Endothelial cell (in vitro differentiated cells): ENCODE results near the gene NTSR2. TPM values are rescaled to one million over a fixed set of nuclear protein-coding genes. Genes with fewer than 3 reads are reported as not detected.

Source experiments
- DNase-seq: peaks from one replicate; pipeline ENCODE4 v3.0.0; 2021; ENCODE audit warnings: low spot score
- H3K27ac Mint-ChIP-seq: one replicate; pipeline ENCODE4 v1.8.0; 2021; ENCODE audit warnings: mixed read lengths, inconsistent platforms; ENCODE audit not compliant: unreplicated experiment
- H3K27me3 Mint-ChIP-seq: one replicate; pipeline ENCODE4 v1.8.0; 2021; ENCODE audit warnings: mild to moderate bottlenecking, moderate library complexity, mixed read lengths, inconsistent platforms; ENCODE audit not compliant: unreplicated experiment
- H3K36me3 Mint-ChIP-seq: one replicate; pipeline ENCODE4 v1.8.0; 2021; ENCODE audit warnings: mild to moderate bottlenecking, low read depth, mixed read lengths, inconsistent platforms; ENCODE audit not compliant: unreplicated experiment
- H3K4me1 Mint-ChIP-seq: one replicate; pipeline ENCODE4 v1.8.0; 2021; ENCODE audit warnings: mild to moderate bottlenecking, mixed read lengths, inconsistent platforms; ENCODE audit not compliant: unreplicated experiment
- H3K4me3 Mint-ChIP-seq: one replicate; pipeline ENCODE4 v1.8.0; 2021; ENCODE audit warnings: mild to moderate bottlenecking, mixed read lengths, inconsistent platforms; ENCODE audit not compliant: unreplicated experiment
- H3K9me3 Mint-ChIP-seq: one replicate; pipeline ENCODE4 v1.8.0; 2021; ENCODE audit warnings: mixed read lengths, inconsistent platforms; ENCODE audit not compliant: unreplicated experiment
- total RNA-seq: library from RNA; stranded (reverse); fragmentation: NEBNext Ultra II Directional; extraction: Animal tissue kit (Norgen Biotek cat#: 25700); gene quantifications from one replicate; pipeline ENCODE4 v1.2.1, GENCODE V29; 2021; ENCODE audit not compliant: unreplicated experiment
- TF ChIP-seq, protein P1 (sequence below): fragments of 200-600 bp; sonication (generic); IDR thresholded peaks from one replicate; pipeline ENCODE4 v1.5.0; 2021; ENCODE audit warnings: antibody characterized with exemption; ENCODE audit not compliant: unreplicated experiment

The NTSR2 gene
- total RNA-seq, 1 donor from 2014 or later, result not detected

DNA sequence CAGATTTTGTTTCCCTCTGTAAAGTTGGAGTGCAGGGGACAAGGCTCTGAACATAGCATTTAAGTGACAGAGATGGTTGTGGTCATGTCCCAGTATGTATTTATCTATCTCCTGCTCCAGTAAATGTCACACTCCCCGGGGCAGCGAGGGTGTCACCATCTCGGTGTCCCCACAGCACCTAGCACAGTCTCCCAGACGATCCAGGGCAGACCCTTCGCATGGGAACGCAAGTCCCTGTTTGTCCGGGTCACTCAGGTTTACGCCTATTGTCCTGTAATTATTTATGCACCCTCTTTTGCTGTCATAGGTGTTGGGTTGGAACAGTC, 12.6 kb upstream of the NTSR2 start:
- Mint-ChIP-seq H3K9me3 (no peaks in the 10 kb centered on the region), H3K27me3 (peaks cover 19% of the 10 kb centered on the region), H3K4me3 (peak overlapping the region; percentile 29), H3K36me3 (peaks cover 4% of the 10 kb centered on the region), H3K4me1 (peaks cover 19% of the 10 kb centered on the region), H3K27ac (no peak overlapping the region)
- DNase-seq, result no peak
- TF ChIP-seq, protein P1, sequence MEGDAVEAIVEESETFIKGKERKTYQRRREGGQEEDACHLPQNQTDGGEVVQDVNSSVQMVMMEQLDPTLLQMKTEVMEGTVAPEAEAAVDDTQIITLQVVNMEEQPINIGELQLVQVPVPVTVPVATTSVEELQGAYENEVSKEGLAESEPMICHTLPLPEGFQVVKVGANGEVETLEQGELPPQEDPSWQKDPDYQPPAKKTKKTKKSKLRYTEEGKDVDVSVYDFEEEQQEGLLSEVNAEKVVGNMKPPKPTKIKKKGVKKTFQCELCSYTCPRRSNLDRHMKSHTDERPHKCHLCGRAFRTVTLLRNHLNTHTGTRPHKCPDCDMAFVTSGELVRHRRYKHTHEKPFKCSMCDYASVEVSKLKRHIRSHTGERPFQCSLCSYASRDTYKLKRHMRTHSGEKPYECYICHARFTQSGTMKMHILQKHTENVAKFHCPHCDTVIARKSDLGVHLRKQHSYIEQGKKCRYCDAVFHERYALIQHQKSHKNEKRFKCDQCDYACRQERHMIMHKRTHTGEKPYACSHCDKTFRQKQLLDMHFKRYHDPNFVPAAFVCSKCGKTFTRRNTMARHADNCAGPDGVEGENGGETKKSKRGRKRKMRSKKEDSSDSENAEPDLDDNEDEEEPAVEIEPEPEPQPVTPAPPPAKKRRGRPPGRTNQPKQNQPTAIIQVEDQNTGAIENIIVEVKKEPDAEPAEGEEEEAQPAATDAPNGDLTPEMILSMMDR, result no peak

DNA sequence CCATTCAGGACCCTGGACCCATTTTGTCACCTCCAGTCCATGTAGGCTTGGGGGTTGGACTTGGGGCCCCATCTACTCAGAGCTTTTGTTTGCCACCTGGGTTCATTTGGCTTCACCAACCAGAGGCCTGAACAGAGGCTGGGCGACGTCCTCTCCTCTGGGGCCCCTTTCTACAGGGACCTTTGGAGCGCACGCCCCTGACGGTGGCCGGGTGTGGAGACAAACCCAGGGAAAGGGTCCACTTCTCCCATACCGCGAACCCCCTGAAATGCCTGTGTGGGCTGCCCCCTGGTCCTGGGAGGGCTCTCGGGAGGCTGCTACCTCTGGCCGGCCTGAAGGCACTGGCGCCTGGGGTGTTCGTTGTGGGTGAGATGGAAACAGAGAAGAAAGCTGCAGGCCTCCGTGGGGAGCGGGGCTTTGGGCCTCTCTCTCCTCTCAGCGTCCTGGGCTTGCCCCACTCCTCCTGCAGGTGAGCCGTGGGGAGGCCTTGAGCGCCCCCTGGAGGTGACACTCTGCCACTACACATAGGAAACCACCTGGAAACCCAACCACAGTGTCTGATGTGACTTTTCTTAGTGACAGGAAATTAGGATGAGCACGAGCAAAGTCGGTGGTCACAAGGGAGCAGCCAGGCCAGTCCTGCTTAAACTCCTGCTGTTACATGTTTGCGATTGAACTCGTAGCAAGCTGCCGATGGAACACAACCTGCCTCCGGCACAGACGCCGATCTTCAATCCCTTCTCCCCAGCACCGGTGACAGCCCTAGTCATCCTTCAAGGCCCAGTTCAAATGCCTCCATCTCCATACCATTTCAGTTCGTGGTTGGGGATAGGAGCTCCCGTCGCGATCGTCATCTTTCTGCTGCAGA, 12.0 kb upstream of the NTSR2 start:
- Mint-ChIP-seq H3K36me3 (peaks cover 4% of the 10 kb centered on the region), H3K27ac (peak overlapping the region; percentile 72), H3K9me3 (no peaks in the 10 kb centered on the region), H3K4me3 (peak overlapping the region; percentile 29), H3K4me1 (peaks cover 19% of the 10 kb centered on the region), H3K27me3 (peaks cover 19% of the 10 kb centered on the region)
- TF ChIP-seq, protein P1, result peak; percentile 98
- DNase-seq, result peak; percentile 53

DNA sequence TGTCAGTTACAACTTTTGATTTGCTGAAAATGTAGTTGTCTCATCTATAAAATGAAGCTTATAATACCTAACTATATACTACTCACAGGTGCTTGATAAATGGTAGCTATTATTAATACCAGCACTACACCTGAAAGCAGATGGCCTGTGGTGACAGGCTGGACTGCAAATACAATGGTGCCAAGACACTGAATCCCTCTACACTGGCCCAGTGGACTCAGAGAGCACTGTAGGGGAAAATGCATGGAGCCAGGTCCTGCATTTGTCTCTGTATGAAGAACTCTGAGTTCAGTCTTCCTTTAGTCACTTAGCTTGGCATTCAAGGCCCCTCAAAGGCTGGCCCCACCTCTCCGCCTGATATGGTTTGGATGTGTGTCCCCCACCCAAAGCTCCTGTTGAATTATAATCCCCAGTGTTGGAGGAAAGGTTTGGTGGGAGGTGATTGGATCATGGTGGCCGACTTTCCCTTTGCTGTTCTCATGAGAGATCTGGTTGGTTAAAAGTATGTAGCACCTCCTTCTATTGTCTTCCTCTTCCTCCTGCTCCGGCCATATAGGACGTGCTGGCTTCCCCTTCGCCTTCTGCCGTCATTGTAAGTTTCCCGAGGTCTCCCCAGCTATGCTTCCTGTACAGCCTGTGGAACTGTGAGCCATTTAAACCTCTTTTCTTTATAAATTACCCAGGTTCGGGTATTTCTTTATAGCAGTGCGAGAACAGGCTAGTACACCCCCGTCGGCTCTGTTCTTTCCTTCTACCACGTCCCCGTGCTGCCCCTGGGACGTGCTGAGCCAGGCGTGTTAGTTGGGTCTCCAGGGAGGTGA, 11.1 kb upstream of the NTSR2 start:
- peaks cover 13% of the 10 kb centered on the region for H3K27me3 Mint-ChIP-seq
- H3K27ac Mint-ChIP-seq, result peak overlapping the region; percentile 72
- peaks cover 4% of the 10 kb centered on the region for H3K36me3 Mint-ChIP-seq
- TF ChIP-seq, protein P1, result no peak
- no peaks in the 10 kb centered on the region for H3K9me3 Mint-ChIP-seq
- no peak for DNase-seq
- peaks cover 19% of the 10 kb centered on the region for H3K4me1 Mint-ChIP-seq
- no peak overlapping the region for H3K4me3 Mint-ChIP-seq

DNA sequence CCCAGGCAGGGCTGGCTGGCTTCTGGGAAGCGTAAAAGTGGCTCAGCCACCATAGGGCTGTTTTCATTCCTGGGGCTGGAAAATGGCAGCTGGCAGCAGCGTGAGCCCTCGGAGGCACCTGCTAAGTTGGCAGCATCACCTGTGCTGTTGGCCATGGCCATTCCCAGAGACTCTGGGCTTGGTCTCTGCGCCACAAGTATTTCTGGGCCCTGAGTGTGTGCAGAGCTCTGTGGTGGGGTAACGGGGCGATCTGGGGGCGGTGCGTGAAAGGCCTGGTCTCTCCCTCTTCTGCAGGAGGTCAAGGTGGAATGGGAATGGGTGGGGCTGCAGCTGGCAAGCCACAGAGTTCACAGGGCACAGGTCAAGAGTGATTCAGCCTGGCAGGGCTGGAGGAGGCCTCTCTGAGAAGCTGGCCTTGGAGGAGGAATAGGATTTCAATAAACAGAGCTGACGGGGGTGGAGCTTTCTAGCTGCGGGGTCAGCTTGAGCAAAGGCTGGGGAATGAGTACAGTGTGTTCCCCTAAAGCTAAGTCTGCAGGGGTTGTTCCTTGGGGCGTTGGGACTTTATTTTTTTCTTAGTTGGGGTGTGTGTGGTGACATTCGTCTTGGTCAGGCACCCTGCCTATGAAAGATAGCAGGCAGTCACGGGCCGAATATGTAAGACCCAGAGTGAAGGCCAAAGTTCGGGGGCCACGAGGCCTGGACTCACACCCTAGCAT, 10.3 kb upstream of the NTSR2 start:
- H3K27me3 Mint-ChIP-seq, result peaks cover 13% of the 10 kb centered on the region
- TF ChIP-seq, protein P1, result no peak
- no peak overlapping the region for H3K4me3 Mint-ChIP-seq
- DNase-seq, result no peak
- H3K4me1 Mint-ChIP-seq, result peaks cover 19% of the 10 kb centered on the region
- peaks cover 4% of the 10 kb centered on the region for H3K36me3 Mint-ChIP-seq
- no peaks in the 10 kb centered on the region for H3K9me3 Mint-ChIP-seq
- no peak overlapping the region for H3K27ac Mint-ChIP-seq
